PFSK-1 (cell line): Measurements from ENCODE around the gene EMCN.

Experiments
- FOXP2 ChIP-seq: optimal IDR thresholded peaks from 2 replicates; pipeline ENCODE3; 2011; ENCODE audit warnings: borderline replicate concordance, control low read depth, inconsistent platforms; ENCODE audit not compliant: insufficient read depth; ENCODE audit errors: extremely low read length, extremely low read depth
- POLR2AphosphoS5 ChIP-seq: IDR thresholded peaks from 2 replicates; pipeline ENCODE4 v1.6.1; 2012; ENCODE audit warnings: low read depth, mild to moderate bottlenecking, control low read depth, low read length, moderate library complexity
- REST ChIP-seq, 2 experiments: IDR thresholded peaks; 2 replicates each; pipeline versions ENCODE4 v1.6.1 to v1.8.0; 2011 to 2012; ENCODE audit warnings: low read depth in 2 of 2, low read length in 2 of 2, control low read depth in 1 of 2, inconsistent platforms in 1 of 2, mild to moderate bottlenecking in 1 of 2, moderate library complexity in 1 of 2; ENCODE audit not compliant: insufficient read depth in 1 of 2
- SIN3A ChIP-seq: IDR thresholded peaks from 2 replicates; pipeline ENCODE4 v1.6.1; 2012; ENCODE audit warnings: mild to moderate bottlenecking, low read length, moderate library complexity, borderline replicate concordance; ENCODE audit not compliant: insufficient read depth
- TAF1 ChIP-seq: IDR thresholded peaks from 2 replicates; pipeline ENCODE4 v1.6.1; 2012; ENCODE audit warnings: low read length, control low read depth, borderline replicate concordance; ENCODE audit not compliant: insufficient read depth

EMCN gene

GRCh38 chr4:100362366-100362765 is 155.5 kb downstream of the EMCN start:
- TF ChIP-seq SIN3A (no peak), REST (IDR thresholded peaks at IDR 0.05; ENCODE audit: insufficient read depth in 1 of 2, low read depth in 2 of 2, low read length in 2 of 2) (no peak), POLR2AphosphoS5 (no peak), TAF1 (no peak), FOXP2 (no peak)

- TF ChIP-seq SIN3A: no peak
- TF ChIP-seq TAF1: no peak
Measured at GRCh38 chr4:100361336-100361735, 156.5 kb downstream of the EMCN start.

- TF ChIP-seq REST (IDR thresholded peaks at IDR 0.05; ENCODE audit: insufficient read depth in 1 of 2, low read depth in 2 of 2, low read length in 2 of 2): no peak
- no peak for TF ChIP-seq POLR2AphosphoS5
- no peak for TF ChIP-seq TAF1
- TF ChIP-seq FOXP2: no peak
- TF ChIP-seq SIN3A: no peak
Measured at GRCh38 chr4:100360211-100360610, 157.6 kb downstream of the EMCN start.

GRCh38 chr4:100359441-100359840 is 158.4 kb downstream of the EMCN start:
- TF ChIP-seq REST (IDR thresholded peaks at IDR 0.05; ENCODE audit: insufficient read depth in 1 of 2, low read depth in 2 of 2, low read length in 2 of 2) (no peak), FOXP2 (no peak)

GRCh38 chr4:100357542-100357941 is 160.3 kb downstream of the EMCN start:
- TF ChIP-seq REST (IDR thresholded peaks at IDR 0.05; ENCODE audit: insufficient read depth in 1 of 2, low read depth in 2 of 2, low read length in 2 of 2) (no peak), SIN3A (no peak), POLR2AphosphoS5 (no peak), FOXP2 (no peak), TAF1 (no peak)
